HepG2 (cell line): Measurements from ENCODE around the gene ITGB2. TPM values are rescaled to one million over a fixed set of nuclear protein-coding genes. Genes with fewer than 3 reads are reported as not detected.

Source experiments
- ATF3 ChIP-seq: sonication (generic); formaldehyde crosslinking; IDR thresholded peaks from 2 replicates; pipeline ENCODE4 v1.4.0; 2020; ENCODE audit warnings: missing genetic modification reagents
- CBX2 ChIP-seq, 2 experiments: fragments of 200-600 bp in 1 of 2; sonication (generic); formaldehyde crosslinking in 1 of 2; IDR thresholded peaks; 2 replicates each; pipeline versions ENCODE4 v1.7.0 to v1.8.1; 2018 to 2022; ENCODE audit warnings: low read depth in 2 of 2, low read length in 1 of 2, mild to moderate bottlenecking in 1 of 2, missing genetic modification reagents in 1 of 2
- GATAD1 ChIP-seq: IDR thresholded peaks from 2 replicates; pipeline ENCODE4 v1.6.1; 2016; ENCODE audit warnings: missing genetic modification reagents, missing compliant biosample characterization
- IKZF1 ChIP-seq: fragments of 450-650 bp; IDR thresholded peaks from 2 replicates; pipeline ENCODE4 v1.7.1; 2016
- KAT8 ChIP-seq: IDR thresholded peaks from 2 replicates; pipeline ENCODE4 v1.6.1; 2016; ENCODE audit warnings: missing genetic modification reagents, missing compliant biosample characterization
- MED8 ChIP-seq: sonication (generic); formaldehyde crosslinking; IDR thresholded peaks from 2 replicates; pipeline ENCODE4 v1.8.1; 2023; ENCODE audit warnings: mild to moderate bottlenecking, missing genetic modification reagents; ENCODE audit not compliant: insufficient replicate concordance
- MLLT10 ChIP-seq: sonication (generic); formaldehyde crosslinking; IDR thresholded peaks from 2 replicates; pipeline ENCODE4 v1.4.0; 2020; ENCODE audit warnings: missing genetic modification reagents
- NCOA2 ChIP-seq: sonication (generic); formaldehyde crosslinking; IDR thresholded peaks from 2 replicates; pipeline ENCODE4 v1.8.0; 2022; ENCODE audit warnings: inconsistent platforms
- NFYB ChIP-seq: sonication (generic); formaldehyde crosslinking; IDR thresholded peaks from 2 replicates; pipeline ENCODE4 v1.4.0; 2020; ENCODE audit warnings: missing genetic modification reagents
- PATZ1 ChIP-seq: sonication (generic); formaldehyde crosslinking; IDR thresholded peaks from 2 replicates; pipeline ENCODE4 v1.4.0; 2020; ENCODE audit warnings: missing genetic modification reagents
- PAXIP1 ChIP-seq: sonication (generic); formaldehyde crosslinking; conservative IDR thresholded peaks from 2 replicates; pipeline ENCODE4 v1.4.0; 2020; ENCODE audit warnings: mild to moderate bottlenecking, missing genetic modification reagents, moderate library complexity
- PBX3 ChIP-seq: sonication (generic); formaldehyde crosslinking; IDR thresholded peaks from 2 replicates; pipeline ENCODE4 v1.8.1; 2023; ENCODE audit warnings: missing genetic modification reagents, inconsistent platforms, borderline replicate concordance
- SALL1 ChIP-seq: sonication (generic); formaldehyde crosslinking; IDR thresholded peaks from 2 replicates; pipeline ENCODE4 v1.8.0; 2022; ENCODE audit warnings: mild to moderate bottlenecking, missing genetic modification reagents
- SAP130 ChIP-seq: IDR thresholded peaks from 2 replicates; pipeline ENCODE4 v1.6.1; 2016; ENCODE audit warnings: low read depth
- SIN3A ChIP-seq: IDR thresholded peaks from 2 replicates; pipeline ENCODE4 v1.6.1; 2011; ENCODE audit warnings: low read depth, mild to moderate bottlenecking, control low read depth, low read length, borderline replicate concordance
- SMYD3 ChIP-seq: sonication (generic); formaldehyde crosslinking; IDR thresholded peaks from 2 replicates; pipeline ENCODE4 v1.8.1; 2023; ENCODE audit warnings: mild to moderate bottlenecking, missing genetic modification reagents
- SNAPC5 ChIP-seq: sonication (generic); formaldehyde crosslinking; IDR thresholded peaks from 2 replicates; pipeline ENCODE4 v1.8.1; 2023; ENCODE audit warnings: mild to moderate bottlenecking, missing genetic modification reagents, borderline replicate concordance
- SNRNP70 ChIP-seq: fragments of 200-400 bp; formaldehyde crosslinking; IDR thresholded peaks from 2 replicates; pipeline ENCODE4 v1.6.1; 2017; ENCODE audit warnings: mild to moderate bottlenecking, low read depth, low read length, moderate library complexity
- SRY ChIP-seq: sonication (generic); formaldehyde crosslinking; IDR thresholded peaks from 2 replicates; pipeline ENCODE4 v1.8.0; 2022; ENCODE audit warnings: mild to moderate bottlenecking, missing genetic modification reagents
- ZNF24 ChIP-seq: fragments of 450-650 bp; IDR thresholded peaks from 2 replicates; pipeline ENCODE4 v1.6.1; 2017; ENCODE audit warnings: antibody characterized with exemption, mild to moderate bottlenecking
- ZNF253 ChIP-seq: sonication (generic); formaldehyde crosslinking; IDR thresholded peaks from 2 replicates; pipeline ENCODE4 v1.8.0; 2022; ENCODE audit warnings: mild to moderate bottlenecking, missing genetic modification reagents, borderline replicate concordance
- ZNF33A ChIP-seq: sonication (generic); formaldehyde crosslinking; IDR thresholded peaks from 2 replicates; pipeline ENCODE4 v1.5.1; 2020; ENCODE audit warnings: missing genetic modification reagents, mild to moderate bottlenecking, moderate library complexity, borderline replicate concordance
- ZSCAN25 ChIP-seq: sonication (generic); formaldehyde crosslinking; IDR thresholded peaks from 2 replicates; pipeline ENCODE4 v1.8.0; 2022; ENCODE audit warnings: mild to moderate bottlenecking, missing genetic modification reagents
- polyA plus RNA-seq, 8 experiments: library from polyadenylated mRNA; depleted of rRNA in 3 of 8; stranded (reverse) in 7 of 8; unstranded in 1 of 8; fragments of >200 nt; fragmentation: Illumina TruSeq in 4 of 8; extraction: Trizol in 4 of 8; gene quantifications; 2 replicates each; pipeline versions ENCODE4 v1.2.1 to v1.2.3, GENCODE V29; 2011 to 2016; ENCODE audit warnings: low read depth in 4 of 8, missing spikeins in 1 of 8, mixed read lengths in 1 of 8; ENCODE audit not compliant: insufficient read depth in 1 of 8
- total RNA-seq, 5 experiments: library from RNA; depleted of rRNA; stranded (reverse); fragments of >200 nt; fragmentation: Illumina TruSeq; extraction: Trizol; gene quantifications; 2 replicates each; pipeline ENCODE4 v1.2.3, GENCODE V29; 2016; ENCODE audit warnings: low read depth in 1 of 5

The ITGB2 gene
- total and polyA plus RNA-seq, 2 of the 13 experiments (the other 11 are each of a cell fraction or from before 2014, with no cell fraction given): 4.2 to 18.0 TPM

GRCh38 chr21:44914176-44914874, 6.4 kb downstream of the ITGB2 start (continued):
- no peak for TF ChIP-seq NFYB
- TF ChIP-seq SMYD3: no peak
- no peak for TF ChIP-seq ZNF33A (CRISPR knock-in tag)
- peak; percentile 65; the same call in 1 of the 2 replicates for TF ChIP-seq SALL1 (CRISPR knock-in tag)
- TF ChIP-seq GATAD1 (CRISPR knock-in tag): peak; percentile 79
- no peak for TF ChIP-seq MLLT10 (CRISPR knock-in tag)
- TF ChIP-seq IKZF1: no peak
- peak; percentile 84 for TF ChIP-seq ATF3 (CRISPR knock-in tag)
- TF ChIP-seq MED8 (CRISPR knock-in tag): no peak
- no peak for TF ChIP-seq CBX2 (IDR thresholded peaks at IDR 0.05; ENCODE audit: low read depth, low read length)
- no peak for TF ChIP-seq CBX2 (CRISPR knock-in tag; IDR thresholded peaks at IDR 0.05; ENCODE audit: low read depth)
- no peak for TF ChIP-seq ZNF253 (CRISPR knock-in tag)
- TF ChIP-seq SNRNP70: no peak
- peak; percentile 84; the same call in 1 of the 2 replicates for TF ChIP-seq SIN3A
- no peak for TF ChIP-seq ZSCAN25 (CRISPR knock-in tag)
- no peak for TF ChIP-seq SNAPC5 (CRISPR knock-in tag)
- peak; percentile 66; the same call in 1 of the 2 replicates for TF ChIP-seq KAT8 (CRISPR knock-in tag)
- peak; percentile 65; the same call in 1 of the 2 replicates for TF ChIP-seq NCOA2 (CRISPR knock-in tag)
- TF ChIP-seq PAXIP1 (CRISPR knock-in tag): peak; percentile 81
- TF ChIP-seq PBX3: no peak
- no peak for TF ChIP-seq ZNF24
- TF ChIP-seq SRY (CRISPR knock-in tag): no peak
- peak; percentile 94 for TF ChIP-seq SAP130
- TF ChIP-seq PATZ1: peak; percentile 93
